ENCODE measurements around the gene GORASP2.

Gene GORASP2

DNA sequence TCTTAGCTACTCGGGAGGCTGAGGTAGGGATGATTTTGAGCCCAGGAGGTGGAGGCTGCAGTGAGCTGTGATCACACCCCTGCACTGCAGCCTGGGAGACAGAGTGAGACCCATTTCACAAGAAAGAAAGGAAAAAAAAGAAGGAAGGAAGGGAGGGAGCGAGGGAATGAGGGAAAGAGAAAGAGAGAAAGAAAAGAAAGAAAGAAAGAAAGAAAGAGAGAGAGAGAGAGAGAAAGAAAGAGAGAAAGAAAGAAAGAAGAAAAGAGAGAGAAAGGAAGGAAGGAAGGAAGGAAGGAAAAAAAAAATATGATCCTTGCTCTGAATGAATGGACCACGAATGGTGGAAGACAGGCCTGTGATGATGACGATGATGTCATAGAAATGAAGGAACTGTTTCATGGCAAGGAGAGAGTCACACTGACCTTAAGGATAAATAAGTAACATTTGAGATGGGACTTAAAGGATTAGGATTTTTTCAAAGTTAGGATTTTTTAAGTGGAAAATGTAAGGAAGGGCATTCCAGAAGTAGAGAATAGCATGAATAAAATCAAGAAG lies 2.2 kb upstream of the GORASP2 start:
- DNase-seq (ENCODE audit: insufficient read length) = no peak
- TF ChIP-seq TAF1 (IDR thresholded peaks at IDR 0.05; ENCODE audit: borderline replicate concordance, low read depth, low read length) = no peak
- TF ChIP-seq POLR2A (IDR thresholded peaks at IDR 0.05; ENCODE audit: low read depth, low read length) = no peak
- TF ChIP-seq POLR2AphosphoS5 (IDR thresholded peaks at IDR 0.05; ENCODE audit: low read depth, low read length) = no peak
- FAIRE-seq = no peak

DNA sequence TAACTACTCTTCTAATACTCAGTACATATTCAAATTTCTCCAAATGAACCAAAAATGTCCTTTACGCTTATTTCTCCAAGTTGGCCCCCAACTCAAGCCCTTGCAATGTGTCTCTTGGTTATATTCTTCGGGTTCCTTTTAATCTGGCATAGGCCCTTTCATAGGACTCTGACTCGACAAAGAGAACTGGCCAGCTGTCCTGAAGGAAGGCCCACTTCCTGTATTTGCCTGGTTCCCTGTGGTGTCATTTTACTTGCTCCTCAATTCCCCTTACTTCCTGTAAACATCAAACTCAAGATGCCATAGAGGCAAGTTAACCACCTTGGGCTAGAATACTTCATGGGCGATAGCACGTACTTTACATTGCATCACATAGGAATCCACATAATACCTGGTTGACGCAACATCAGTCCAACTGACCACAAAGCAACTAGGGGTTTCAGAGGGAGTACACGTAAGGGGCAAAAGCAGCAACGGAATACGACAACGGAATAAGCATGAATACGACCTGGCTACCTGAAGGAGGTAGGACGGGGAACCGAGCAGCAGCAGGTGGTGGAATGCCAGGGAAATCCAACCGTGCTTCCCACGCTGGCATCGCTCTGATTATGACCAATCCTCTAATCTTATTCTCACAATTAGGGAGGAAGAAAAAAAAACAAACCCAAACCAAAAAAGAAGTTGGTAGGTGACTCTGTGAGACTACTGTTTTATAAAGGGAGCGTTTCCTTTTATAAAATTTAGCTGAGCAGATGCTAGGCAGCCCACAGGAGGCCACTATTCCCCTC lies 823 bp upstream of the GORASP2 start:
- FAIRE-seq (peak; percentile 24), DNase-seq (ENCODE audit: insufficient read length) (no peak)
- TF ChIP-seq TAF1 (IDR thresholded peaks at IDR 0.05; ENCODE audit: borderline replicate concordance, low read depth, low read length) = no peak
- no peak for TF ChIP-seq POLR2A (IDR thresholded peaks at IDR 0.05; ENCODE audit: low read depth, low read length)
- no peak for TF ChIP-seq POLR2AphosphoS5 (IDR thresholded peaks at IDR 0.05; ENCODE audit: low read depth, low read length)

DNA sequence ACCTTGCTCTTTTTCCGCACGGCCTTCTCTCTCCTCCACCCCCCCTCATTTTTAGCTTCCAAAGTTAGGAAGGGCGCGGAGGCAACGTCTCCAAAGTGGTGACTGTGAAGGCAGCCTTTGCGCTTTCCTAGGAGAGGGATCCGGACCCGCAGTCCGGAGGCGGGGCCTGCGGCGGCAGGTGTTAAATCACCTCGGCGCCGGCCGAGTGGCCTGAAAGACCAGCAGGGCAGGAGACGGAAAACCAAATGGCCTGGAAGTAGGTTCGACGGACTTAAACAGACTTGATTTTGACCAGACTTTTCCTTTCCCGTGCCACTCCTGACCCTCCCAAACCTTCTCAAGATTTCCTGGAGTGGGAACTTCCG lies 615 bp downstream of the GORASP2 start:
- DNase-seq (ENCODE audit: insufficient read length) = no peak
- TF ChIP-seq POLR2A (IDR thresholded peaks at IDR 0.05; ENCODE audit: low read depth, low read length) (no peak), TAF1 (IDR thresholded peaks at IDR 0.05; ENCODE audit: borderline replicate concordance, low read depth, low read length) (no peak), POLR2AphosphoS5 (IDR thresholded peaks at IDR 0.05; ENCODE audit: low read depth, low read length) (no peak)
- FAIRE-seq = peak; percentile 77

DNA sequence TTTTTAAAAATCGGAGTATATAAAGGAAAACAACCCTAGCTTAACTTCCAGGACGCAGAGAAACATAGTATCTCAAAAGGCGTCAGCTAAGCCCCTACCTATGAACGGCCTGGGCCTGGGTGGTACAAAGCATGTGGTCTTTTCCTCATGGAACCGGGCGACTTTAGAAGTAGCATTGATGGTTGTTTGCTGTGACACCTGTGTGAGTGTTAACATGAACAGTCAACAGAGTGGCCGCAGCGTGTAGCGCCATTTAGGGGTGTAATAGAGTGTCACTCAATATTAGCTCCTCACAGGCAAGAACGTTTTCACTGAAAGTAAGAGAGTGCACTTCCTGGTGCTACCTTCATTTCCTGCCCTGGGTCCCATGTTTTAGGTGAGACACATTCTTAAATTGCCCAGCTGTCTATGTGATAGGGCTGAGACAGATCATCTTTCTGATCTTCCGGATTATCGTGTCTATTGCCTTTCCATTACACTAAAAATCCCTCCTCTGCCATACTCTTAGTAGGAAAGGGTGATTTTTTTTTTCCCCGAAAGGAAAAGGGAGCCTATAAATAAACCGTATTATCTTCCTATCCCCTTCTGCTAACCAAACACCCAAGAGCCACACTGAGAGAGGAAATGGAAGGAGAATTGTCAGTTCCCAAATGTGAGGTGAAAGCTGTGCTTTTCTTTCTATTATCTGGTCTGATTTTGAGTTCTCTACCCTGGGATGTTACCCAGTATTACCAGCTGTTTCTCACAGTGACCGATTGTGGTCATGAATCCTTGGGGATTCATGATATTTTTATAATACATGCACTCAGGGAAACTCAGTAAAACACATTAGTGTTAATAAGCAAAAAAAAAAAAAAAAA lies 1.3 kb downstream of the GORASP2 start:
- DNase-seq (ENCODE audit: insufficient read length) (peak; percentile 33), FAIRE-seq (peak; percentile 89)
- TF ChIP-seq POLR2A (IDR thresholded peaks at IDR 0.05; ENCODE audit: low read depth, low read length) (peak; percentile 77), TAF1 (IDR thresholded peaks at IDR 0.05; ENCODE audit: borderline replicate concordance, low read depth, low read length) (peak; percentile 66; the same call in 1 of the 2 replicates), POLR2AphosphoS5 (IDR thresholded peaks at IDR 0.05; ENCODE audit: low read depth, low read length) (peak; percentile 75; the same call in 1 of the 2 replicates)

DNA sequence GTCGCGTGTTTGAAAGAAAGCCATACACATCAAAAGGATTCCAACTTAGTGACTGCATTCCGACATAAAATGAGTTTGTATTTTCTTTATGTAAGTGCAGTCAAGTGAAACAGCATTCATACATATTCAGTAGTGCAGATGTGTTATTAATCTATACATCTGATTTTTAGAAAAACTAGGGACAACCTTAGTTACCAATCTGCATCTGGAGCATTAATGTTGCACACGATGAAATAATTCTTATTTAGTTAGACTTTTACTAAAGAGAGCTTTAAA lies 1.9 kb downstream of the GORASP2 start:
- FAIRE-seq = no peak
- no peak for DNase-seq (ENCODE audit: insufficient read length)
- no peak for TF ChIP-seq POLR2A (IDR thresholded peaks at IDR 0.05; ENCODE audit: low read depth, low read length)
- TF ChIP-seq POLR2AphosphoS5 (IDR thresholded peaks at IDR 0.05; ENCODE audit: low read depth, low read length) = no peak
- TF ChIP-seq TAF1 (IDR thresholded peaks at IDR 0.05; ENCODE audit: borderline replicate concordance, low read depth, low read length) = no peak

DNA sequence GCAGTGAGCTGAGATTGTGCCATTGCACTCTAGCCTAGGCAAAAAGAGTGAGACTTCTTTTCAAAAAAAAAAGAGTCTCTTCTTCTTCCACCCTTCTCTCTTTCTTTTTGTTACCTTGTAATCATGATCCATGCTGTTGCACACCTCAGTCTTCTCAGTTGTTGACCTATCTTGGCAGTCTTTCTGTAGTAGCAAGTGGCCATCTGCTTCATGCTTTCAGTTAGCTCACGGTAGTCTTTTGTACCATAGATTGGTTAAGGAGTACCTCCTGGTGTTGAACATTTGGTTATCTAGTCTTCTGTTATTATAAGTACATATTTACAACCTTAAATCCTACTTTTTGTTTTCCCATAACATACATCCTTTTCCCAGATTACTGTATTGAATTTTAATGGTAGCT lies 3.1 kb downstream of the GORASP2 start:
- no peak for FAIRE-seq
- no peak for DNase-seq (ENCODE audit: insufficient read length)

DNA sequence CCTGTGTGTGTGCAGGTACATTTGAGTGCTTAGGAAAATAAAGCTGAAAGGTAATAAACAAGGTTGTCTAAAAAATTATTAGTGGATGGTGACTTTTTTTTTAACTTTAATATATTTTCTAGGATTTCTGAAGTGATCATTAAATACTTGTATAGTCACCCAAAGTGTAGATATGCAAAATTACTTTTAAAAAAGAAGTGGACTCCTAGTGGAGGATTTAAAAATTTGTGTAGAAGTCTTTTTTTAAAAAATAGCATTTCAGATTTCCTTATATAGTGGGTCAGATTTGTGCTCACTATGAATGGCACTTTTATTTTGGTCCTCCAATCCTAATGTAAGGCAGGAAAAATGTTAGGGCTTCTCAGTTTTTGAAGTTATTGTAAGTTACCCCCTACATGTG lies 3.9 kb downstream of the GORASP2 start:
- DNase-seq (ENCODE audit: insufficient read length) = no peak
- FAIRE-seq = no peak
- no peak for TF ChIP-seq POLR2AphosphoS5 (IDR thresholded peaks at IDR 0.05; ENCODE audit: low read depth, low read length)
- TF ChIP-seq TAF1 (IDR thresholded peaks at IDR 0.05; ENCODE audit: borderline replicate concordance, low read depth, low read length) = no peak
- TF ChIP-seq POLR2A (IDR thresholded peaks at IDR 0.05; ENCODE audit: low read depth, low read length) = no peak

More for the DNA sequence above, 3.1 kb downstream of the GORASP2 start:
- TF ChIP-seq TAF1 (IDR thresholded peaks at IDR 0.05; ENCODE audit: borderline replicate concordance, low read depth, low read length) (no peak), POLR2AphosphoS5 (IDR thresholded peaks at IDR 0.05; ENCODE audit: low read depth, low read length) (no peak), POLR2A (IDR thresholded peaks at IDR 0.05; ENCODE audit: low read depth, low read length) (no peak)

DNA sequence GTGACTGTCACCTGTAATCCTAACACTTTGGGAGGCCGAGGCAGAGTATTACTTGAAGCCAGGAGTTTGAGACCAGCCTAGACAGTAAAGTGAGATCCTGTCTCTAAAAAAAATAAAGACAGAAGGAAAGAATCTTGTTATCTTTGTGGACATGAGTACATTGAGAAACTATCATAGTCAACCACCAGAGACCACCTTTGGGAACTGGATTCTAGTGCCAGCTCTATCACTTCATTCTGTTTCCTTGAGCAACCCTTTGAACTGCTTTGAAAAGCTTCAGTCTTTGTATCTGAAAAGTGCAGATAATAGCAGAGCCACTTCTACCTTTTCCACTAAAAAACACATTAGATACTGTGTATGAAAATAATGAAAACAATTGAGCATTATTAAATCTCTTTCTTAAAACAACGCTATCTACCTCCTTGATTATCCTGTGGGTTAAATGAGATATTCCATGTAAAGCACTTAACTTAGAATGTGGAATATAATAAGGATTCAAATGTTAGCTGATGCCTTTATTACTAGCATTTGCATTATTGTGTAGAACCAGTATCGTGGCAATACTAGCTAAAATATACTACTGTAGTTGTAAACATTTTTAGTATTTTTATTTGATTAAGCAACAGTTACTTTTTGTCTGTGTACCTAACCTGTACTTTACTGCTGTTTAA lies 8.8 kb downstream of the GORASP2 start:
- DNase-seq (ENCODE audit: insufficient read length) = no peak
- no peak for FAIRE-seq
- no peak for TF ChIP-seq POLR2A (IDR thresholded peaks at IDR 0.05; ENCODE audit: low read depth, low read length)
- TF ChIP-seq POLR2AphosphoS5 (IDR thresholded peaks at IDR 0.05; ENCODE audit: low read depth, low read length) = no peak
- no peak for TF ChIP-seq TAF1 (IDR thresholded peaks at IDR 0.05; ENCODE audit: borderline replicate concordance, low read depth, low read length)

DNA sequence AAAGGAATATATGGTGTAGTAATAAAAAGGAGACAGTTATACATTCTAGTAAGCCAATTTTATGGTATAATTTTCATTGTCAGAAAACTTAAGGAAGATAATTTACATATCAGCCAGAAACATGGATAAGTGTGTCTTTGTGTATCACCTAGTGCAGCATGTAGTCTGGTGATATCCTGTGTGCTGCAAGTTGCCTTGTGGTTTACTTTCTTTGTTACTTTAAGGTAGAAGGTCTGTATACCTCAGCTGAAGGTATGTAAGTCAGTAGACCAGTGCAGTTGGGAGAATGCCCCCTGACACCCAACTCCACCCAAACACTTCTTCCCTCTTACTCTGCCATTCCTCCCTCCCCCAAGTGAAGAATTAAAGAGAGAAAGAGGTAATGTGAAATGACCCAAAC lies 11.0 kb downstream of the GORASP2 start:
- TF ChIP-seq POLR2AphosphoS5 (IDR thresholded peaks at IDR 0.05; ENCODE audit: low read depth, low read length) (no peak), TAF1 (IDR thresholded peaks at IDR 0.05; ENCODE audit: borderline replicate concordance, low read depth, low read length) (no peak), POLR2A (IDR thresholded peaks at IDR 0.05; ENCODE audit: low read depth, low read length) (no peak)
- no peak for DNase-seq (ENCODE audit: insufficient read length)
- FAIRE-seq = peak; percentile 78

DNA sequence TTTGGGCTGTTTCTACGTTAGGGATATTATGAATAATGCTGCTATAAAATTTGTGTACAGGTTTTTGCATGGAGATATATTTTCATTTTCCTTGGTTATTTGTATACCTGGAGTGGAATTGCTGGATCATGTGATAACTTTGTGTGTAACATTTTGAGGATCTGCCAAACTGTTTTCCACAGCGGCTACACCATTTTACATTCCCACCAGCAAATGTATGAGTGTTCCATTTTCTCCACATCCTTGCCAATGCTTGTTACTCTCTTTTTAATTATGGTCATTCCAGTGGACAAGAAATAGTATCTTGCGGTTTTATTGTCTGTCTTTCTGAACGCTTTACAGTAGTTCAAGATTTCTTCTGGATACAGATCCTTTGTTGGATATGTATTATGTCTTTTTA lies 13.6 kb downstream of the GORASP2 start:
- no peak for DNase-seq (ENCODE audit: insufficient read length)
- no peak for TF ChIP-seq POLR2A (IDR thresholded peaks at IDR 0.05; ENCODE audit: low read depth, low read length)
- no peak for TF ChIP-seq POLR2AphosphoS5 (IDR thresholded peaks at IDR 0.05; ENCODE audit: low read depth, low read length)
- TF ChIP-seq TAF1 (IDR thresholded peaks at IDR 0.05; ENCODE audit: borderline replicate concordance, low read depth, low read length) = no peak
- peak; percentile 42 for FAIRE-seq

DNA sequence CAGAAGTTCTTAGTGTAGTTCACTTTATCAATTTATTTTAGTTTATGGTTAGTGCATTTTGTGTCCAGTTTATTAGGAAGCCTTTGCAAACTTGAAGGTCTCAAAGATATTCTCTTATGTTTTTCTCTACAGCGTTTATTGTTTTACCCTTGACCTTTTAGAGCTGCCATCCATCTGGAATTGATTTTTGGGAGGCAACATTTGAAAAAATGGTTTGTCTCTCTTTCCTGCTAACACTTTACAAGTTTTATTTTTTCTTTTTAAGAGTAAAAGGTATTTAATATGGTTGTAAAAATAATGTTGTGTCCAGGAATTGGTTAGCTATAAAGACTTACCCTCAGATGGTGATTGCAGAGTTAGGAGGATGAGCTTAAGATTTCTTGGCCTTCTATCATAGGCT lies 14.0 kb downstream of the GORASP2 start:
- FAIRE-seq = no peak
- no peak for TF ChIP-seq TAF1 (IDR thresholded peaks at IDR 0.05; ENCODE audit: borderline replicate concordance, low read depth, low read length)
- TF ChIP-seq POLR2A (IDR thresholded peaks at IDR 0.05; ENCODE audit: low read depth, low read length) = no peak
- TF ChIP-seq POLR2AphosphoS5 (IDR thresholded peaks at IDR 0.05; ENCODE audit: low read depth, low read length) = no peak
- no peak for DNase-seq (ENCODE audit: insufficient read length)

Measured in GM12892 (cell line).